GM23338 (cell line): ENCODE results near the gene FBXL14. TPM values are rescaled to one million over a fixed set of nuclear protein-coding genes. Genes with fewer than 3 reads are reported as not detected.

ENCODE experiments used
- ATAC-seq: fragments of 200-7000 bp; cut with Tn5 transposase; 3 replicates; pipeline ENCODE4 v1.9.1; 2020
- DNase-seq: peaks from one replicate; pipeline ENCODE4 v3.0.0-alpha.2; 2015; ENCODE audit warnings: low spot score
- H2AFZ ChIP-seq: fragments of 200-600 bp; sonication (generic); 2 replicates; pipeline ENCODE4 v1.8.0; 2016; ENCODE audit warnings: antibody characterized with exemption, mild to moderate bottlenecking, moderate library complexity
- H3F3A ChIP-seq: fragments of 200-600 bp; sonication (generic); replicated peaks from 2 replicates; pipeline ENCODE4 v1.8.0; 2017; ENCODE audit warnings: antibody characterized with exemption, mixed run types, low read depth
- H3K27ac ChIP-seq: fragments of 200-600 bp; sonication (generic); 2 replicates; pipeline ENCODE4 v1.6.1; 2016; ENCODE audit warnings: low read depth
- H3K27me3 ChIP-seq: fragments of 200-600 bp; sonication (generic); 2 replicates; pipeline ENCODE4 v1.8.0; 2016; ENCODE audit warnings: mild to moderate bottlenecking, mixed run types, moderate library complexity; ENCODE audit not compliant: insufficient read depth
- H3K36me3 ChIP-seq: fragments of 200-600 bp; sonication (generic); 2 replicates; pipeline ENCODE4 v1.8.0; 2016; ENCODE audit warnings: mild to moderate bottlenecking; ENCODE audit not compliant: insufficient read depth
- H3K4me1 ChIP-seq: fragments of 200-600 bp; sonication (generic); 2 replicates; pipeline ENCODE4 v1.8.0; 2016; ENCODE audit warnings: mild to moderate bottlenecking, moderate library complexity; ENCODE audit not compliant: insufficient read depth
- H3K4me2 ChIP-seq: fragments of 200-600 bp; sonication (generic); 2 replicates; pipeline ENCODE4 v1.7.1; 2017; ENCODE audit warnings: mixed run types
- H3K4me3 ChIP-seq: fragments of 200-600 bp; sonication (generic); 2 replicates; pipeline ENCODE4 v1.6.1; 2016; ENCODE audit warnings: mixed run types
- H3K79me2 ChIP-seq: fragments of 200-600 bp; sonication (generic); replicated peaks from 2 replicates; pipeline ENCODE4 v1.8.0; 2017; ENCODE audit warnings: mild to moderate bottlenecking; ENCODE audit not compliant: insufficient read depth
- H3K9me2 ChIP-seq: fragments of 200-600 bp; sonication (generic); 2 replicates; pipeline ENCODE4 v1.8.0; 2017; ENCODE audit not compliant: insufficient read depth
- H4K20me1 ChIP-seq: fragments of 200-600 bp; sonication (generic); replicated peaks from 2 replicates; pipeline ENCODE4 v1.8.0; 2017; ENCODE audit warnings: mild to moderate bottlenecking; ENCODE audit not compliant: insufficient read depth
- H3K27ac Mint-ChIP-seq: 2 replicates; pipeline ENCODE4 v1.8.0; 2020; ENCODE audit warnings: inconsistent platforms, mild to moderate bottlenecking, moderate library complexity, mixed read lengths
- H3K27me3 Mint-ChIP-seq: 3 replicates; pipeline ENCODE4 v1.8.0; 2022; ENCODE audit warnings: low read depth, mild to moderate bottlenecking, moderate library complexity, mixed read lengths, inconsistent platforms; ENCODE audit not compliant: insufficient read depth, poor library complexity
- H3K36me3 Mint-ChIP-seq: 3 replicates; pipeline ENCODE4 v1.8.0; 2021; ENCODE audit warnings: low read depth, mild to moderate bottlenecking, inconsistent platforms, moderate library complexity, mixed read lengths
- H3K4me1 Mint-ChIP-seq: 3 replicates; pipeline ENCODE4 v1.8.0; 2020; ENCODE audit warnings: mild to moderate bottlenecking, inconsistent platforms, mixed read lengths
- H3K4me3 Mint-ChIP-seq: 3 replicates; pipeline ENCODE4 v1.8.0; 2021; ENCODE audit warnings: moderate library complexity, mild to moderate bottlenecking, inconsistent platforms, mixed read lengths
- H3K9me3 Mint-ChIP-seq: 3 replicates; pipeline ENCODE4 v1.8.0; 2020; ENCODE audit warnings: moderate library complexity, mild to moderate bottlenecking, inconsistent platforms, mixed read lengths
- CREB1 ChIP-seq: fragments of 250-450 bp; sonication (Bioruptor Pico); IDR thresholded peaks from 2 replicates; pipeline ENCODE4 v1.5.0; 2020; ENCODE audit warnings: low read depth, mild to moderate bottlenecking, moderate library complexity
- CTCF ChIP-seq, 2 experiments: fragments of 200-600 bp in 1 of 2; sonication (generic) in 1 of 2; conservative IDR thresholded peaks; 2 replicates each; pipeline versions ENCODE4 v1.5.1 to v1.6.1; 2016 to 2017; ENCODE audit warnings: antibody characterized with exemption in 2 of 2, low read depth in 2 of 2, mild to moderate bottlenecking in 2 of 2, moderate library complexity in 1 of 2
- EZH2 ChIP-seq: fragments of 200-600 bp; sonication (generic); IDR thresholded peaks from one replicate; pipeline ENCODE4 v1.8.0; 2017; ENCODE audit warnings: antibody characterized with exemption, mild to moderate bottlenecking, low read depth; ENCODE audit not compliant: unreplicated experiment
- EZH2phosphoT487 ChIP-seq: fragments of 200-600 bp; sonication (generic); IDR thresholded peaks from one replicate; pipeline ENCODE4 v1.8.1; 2018; ENCODE audit warnings: antibody characterized with exemption; ENCODE audit not compliant: unreplicated experiment
- NANOG ChIP-seq: IDR thresholded peaks from 2 replicates; pipeline ENCODE4 v1.6.1; 2016; ENCODE audit warnings: antibody characterized with exemption, borderline replicate concordance
- REST ChIP-seq: IDR thresholded peaks from one replicate; pipeline ENCODE4 v1.6.1; 2018; ENCODE audit warnings: antibody characterized with exemption; ENCODE audit not compliant: unreplicated experiment
- STAT1 ChIP-seq: IDR thresholded peaks from one replicate; pipeline ENCODE4 v1.6.1; 2016; ENCODE audit warnings: antibody characterized with exemption; ENCODE audit not compliant: unreplicated experiment
- ZNF114 ChIP-seq: fragments of 250-450 bp; sonication (Bioruptor Pico); IDR thresholded peaks from 2 replicates; pipeline ENCODE4 v1.5.0; 2020; ENCODE audit warnings: mild to moderate bottlenecking, moderate library complexity
- ZNF331 ChIP-seq: fragments of 250-450 bp; sonication (Bioruptor Pico); IDR thresholded peaks from 2 replicates; pipeline ENCODE4 v1.5.0; 2020; ENCODE audit warnings: low read depth, mild to moderate bottlenecking, moderate library complexity
- polyA plus RNA-seq: library from polyadenylated mRNA; unstranded; fragments of >200 nt; fragmentation: Nextera tagmentation; extraction: Ambion mirVana; gene quantifications from 2 replicates; pipeline ENCODE4 v1.2.1, GENCODE V29; 2016
- total RNA-seq: library from RNA; depleted of rRNA; stranded (reverse); fragments of >200 nt; shearing (Covaris generic); gene quantifications from 2 replicates; pipeline ENCODE4 v1.2.3, GENCODE V29; 2014
- TF ChIP-seq, protein P1 (sequence below): IDR thresholded peaks from 2 replicates; pipeline ENCODE4 v1.6.1; 2016; ENCODE audit warnings: antibody characterized with exemption

The FBXL14 gene
- total and polyA plus RNA-seq, 2 experiments from 2014 or later: 0.74 to 9.4 TPM

DNA sequence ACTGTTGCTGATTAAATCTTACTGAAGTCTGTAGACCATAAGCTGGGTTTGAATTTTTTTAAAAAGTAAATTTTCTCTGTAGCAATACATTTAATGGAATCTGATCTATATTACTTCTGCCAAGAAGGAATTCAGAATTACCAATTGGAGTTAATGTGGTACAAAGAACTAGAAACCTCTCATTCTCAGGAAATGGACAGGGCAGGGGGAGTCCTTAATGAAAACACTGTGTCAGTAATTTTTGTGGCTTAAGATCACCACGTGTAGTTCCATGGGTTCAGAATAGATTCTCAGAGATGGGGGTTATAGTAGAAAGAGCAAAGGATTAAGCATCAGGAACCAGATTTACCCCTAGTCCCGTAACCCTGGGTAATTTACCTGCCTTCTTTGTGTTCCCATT lies 30.3 kb downstream of the FBXL14 start:
- no peaks in the 10 kb centered on the region for H3K79me2 ChIP-seq
- Mint-ChIP-seq H3K27ac (no peak overlapping the region), H3K4me3 (no peak overlapping the region), H3K4me1 (peaks cover 20% of the 10 kb centered on the region), H3K27me3 (no peaks in the 10 kb centered on the region), H3K9me3 (no peaks in the 10 kb centered on the region), H3K36me3 (no peaks in the 10 kb centered on the region)
- no peaks in the 10 kb centered on the region for H3K36me3 ChIP-seq
- H3K4me3 ChIP-seq: no peak overlapping the region
- no peaks in the 10 kb centered on the region for H3K27me3 ChIP-seq
- H3K4me1 ChIP-seq: peaks cover 4% of the 10 kb centered on the region; the same call in 1 of the 2 replicates
- no peak overlapping the region for H3K4me2 ChIP-seq
- TF ChIP-seq STAT1 (no peak), CTCF (conservative IDR thresholded peaks at IDR 0.05; ENCODE audit: low read depth in 2 of 2) (no peak), EZH2 (no peak), EZH2phosphoT487 (no peak)
- TF ChIP-seq, protein P1, sequence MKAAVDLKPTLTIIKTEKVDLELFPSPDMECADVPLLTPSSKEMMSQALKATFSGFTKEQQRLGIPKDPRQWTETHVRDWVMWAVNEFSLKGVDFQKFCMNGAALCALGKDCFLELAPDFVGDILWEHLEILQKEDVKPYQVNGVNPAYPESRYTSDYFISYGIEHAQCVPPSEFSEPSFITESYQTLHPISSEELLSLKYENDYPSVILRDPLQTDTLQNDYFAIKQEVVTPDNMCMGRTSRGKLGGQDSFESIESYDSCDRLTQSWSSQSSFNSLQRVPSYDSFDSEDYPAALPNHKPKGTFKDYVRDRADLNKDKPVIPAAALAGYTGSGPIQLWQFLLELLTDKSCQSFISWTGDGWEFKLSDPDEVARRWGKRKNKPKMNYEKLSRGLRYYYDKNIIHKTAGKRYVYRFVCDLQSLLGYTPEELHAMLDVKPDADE: no peak
- no peaks in the 10 kb centered on the region; the same call in 1 of the 2 replicates for H4K20me1 ChIP-seq
- no peak for ATAC-seq
- H3K27ac ChIP-seq: no peak overlapping the region
- H3F3A ChIP-seq: no peaks in the 10 kb centered on the region
- no peak overlapping the region for H2AFZ ChIP-seq
- DNase-seq: no peak
- no peaks in the 10 kb centered on the region for H3K9me2 ChIP-seq

DNA sequence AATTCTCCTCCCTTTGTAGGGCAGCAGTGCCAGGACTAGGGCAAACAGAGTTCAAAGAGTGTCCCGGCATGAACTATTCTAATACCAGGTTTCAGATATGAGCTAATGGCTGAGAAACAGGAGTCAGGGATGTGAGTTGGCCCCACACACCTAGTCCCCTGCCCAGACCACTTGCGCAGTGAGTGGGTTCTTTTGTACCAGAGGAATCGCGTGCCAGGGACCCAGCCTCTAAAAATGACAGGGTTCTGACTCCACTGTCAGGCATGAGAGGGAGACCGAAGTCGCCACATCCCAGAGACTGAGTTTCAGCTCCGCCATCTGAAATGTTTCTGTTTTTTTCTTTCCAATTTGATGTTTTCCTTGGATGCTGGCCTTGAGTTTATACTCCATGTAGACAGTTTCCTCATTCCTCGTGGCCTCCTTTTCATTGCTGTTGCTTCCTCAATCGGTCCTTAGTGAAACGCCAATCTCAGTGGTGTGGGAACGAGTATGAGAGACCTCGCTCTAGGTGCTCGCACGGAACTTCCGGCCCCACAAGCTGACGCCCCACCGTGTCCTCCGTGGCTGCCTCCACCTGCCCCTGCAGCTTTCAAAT lies 31.5 kb downstream of the FBXL14 start:
- DNase-seq (no peak), ATAC-seq (no peak)
- Histone ChIP-seq H2AFZ (no peak overlapping the region), H3K9me2 (no peaks in the 10 kb centered on the region), H3K4me2 (no peak overlapping the region), H3K79me2 (no peaks in the 10 kb centered on the region), H4K20me1 (no peaks in the 10 kb centered on the region; the same call in 1 of the 2 replicates), H3K27me3 (no peaks in the 10 kb centered on the region), H3K4me3 (no peak overlapping the region), H3K27ac (no peak overlapping the region), H3K4me1 (peaks cover 4% of the 10 kb centered on the region; the same call in 1 of the 2 replicates), H3F3A (no peaks in the 10 kb centered on the region), H3K36me3 (no peaks in the 10 kb centered on the region)
- Mint-ChIP-seq H3K4me3 (no peak overlapping the region), H3K36me3 (no peaks in the 10 kb centered on the region), H3K27ac (no peak overlapping the region), H3K9me3 (no peaks in the 10 kb centered on the region), H3K4me1 (peaks cover 20% of the 10 kb centered on the region), H3K27me3 (no peaks in the 10 kb centered on the region)
- TF ChIP-seq REST (no peak), CTCF (conservative IDR thresholded peaks at IDR 0.05; ENCODE audit: low read depth in 2 of 2) (no peak), NANOG (no peak), ZNF331 (CRISPR knock-in tag) (no peak), CREB1 (CRISPR knock-in tag) (no peak), ZNF114 (CRISPR knock-in tag) (no peak), EZH2phosphoT487 (no peak), EZH2 (no peak)
